Fibroblast of villous mesenchyme (primary cell): ENCODE measurements around the gene RAD23A. TPM values are rescaled to one million over a fixed set of nuclear protein-coding genes. Genes with fewer than 3 reads are reported as not detected.
"Not testable (repeated sequence)": the region's sequence is repeated elsewhere in the genome, so short reads cannot be mapped to it uniquely, and the experiment has no call there.

Experiments
- DNase-seq: peaks from one replicate; pipeline ENCODE4 v3.0.0-alpha.2; 2010; ENCODE audit warnings: low read depth
- H3K4me3 ChIP-seq: 2 replicates; pipeline ENCODE4 v1.5.1; 2011; ENCODE audit warnings: low read depth, mild to moderate bottlenecking, low read length
- total RNA-seq: library from RNA; depleted of rRNA; stranded (reverse); fragments of >200 nt; gene quantifications from 2 replicates; pipeline ENCODE4 v1.2.3, GENCODE V29; 2012
- TF ChIP-seq, protein P1 (sequence below): IDR thresholded peaks from 2 replicates; pipeline ENCODE4 v1.5.1; 2012; ENCODE audit warnings: low read depth, mild to moderate bottlenecking, low read length; ENCODE audit not compliant: insufficient read depth

Gene RAD23A
- total RNA-seq, 1 donor = 91.1 TPM

DNA sequence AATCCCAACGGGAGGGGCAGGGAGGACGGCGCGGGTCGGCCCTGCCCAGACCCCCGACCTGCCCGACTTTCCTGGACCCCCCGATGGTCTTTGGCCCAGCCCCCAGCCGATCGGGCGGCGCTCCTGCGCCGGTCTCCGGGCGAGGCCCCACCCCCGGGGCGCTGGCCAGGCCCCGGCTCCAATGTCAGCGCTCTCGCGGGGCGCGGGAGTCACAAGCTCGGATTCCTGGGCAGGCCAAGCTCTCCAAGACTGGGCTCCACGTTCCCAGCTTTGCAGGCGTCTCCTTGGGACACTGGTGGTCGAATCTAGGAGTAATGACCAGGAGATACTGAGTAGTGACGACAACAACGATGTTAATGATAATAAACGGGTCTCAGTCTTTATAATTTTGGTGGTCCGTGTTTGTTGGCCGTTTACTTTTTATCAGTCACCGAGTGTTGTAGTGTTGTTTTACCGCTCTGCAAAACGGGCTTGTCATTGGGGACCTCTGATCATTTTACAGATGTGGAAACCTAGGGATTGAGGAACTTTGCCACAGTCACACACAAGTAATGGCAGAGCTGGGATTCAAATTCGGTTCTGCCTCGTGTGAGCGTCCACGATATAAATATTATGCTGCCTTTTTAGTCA, 545 bp downstream of the RAD23A start:
- TF ChIP-seq, protein P1, sequence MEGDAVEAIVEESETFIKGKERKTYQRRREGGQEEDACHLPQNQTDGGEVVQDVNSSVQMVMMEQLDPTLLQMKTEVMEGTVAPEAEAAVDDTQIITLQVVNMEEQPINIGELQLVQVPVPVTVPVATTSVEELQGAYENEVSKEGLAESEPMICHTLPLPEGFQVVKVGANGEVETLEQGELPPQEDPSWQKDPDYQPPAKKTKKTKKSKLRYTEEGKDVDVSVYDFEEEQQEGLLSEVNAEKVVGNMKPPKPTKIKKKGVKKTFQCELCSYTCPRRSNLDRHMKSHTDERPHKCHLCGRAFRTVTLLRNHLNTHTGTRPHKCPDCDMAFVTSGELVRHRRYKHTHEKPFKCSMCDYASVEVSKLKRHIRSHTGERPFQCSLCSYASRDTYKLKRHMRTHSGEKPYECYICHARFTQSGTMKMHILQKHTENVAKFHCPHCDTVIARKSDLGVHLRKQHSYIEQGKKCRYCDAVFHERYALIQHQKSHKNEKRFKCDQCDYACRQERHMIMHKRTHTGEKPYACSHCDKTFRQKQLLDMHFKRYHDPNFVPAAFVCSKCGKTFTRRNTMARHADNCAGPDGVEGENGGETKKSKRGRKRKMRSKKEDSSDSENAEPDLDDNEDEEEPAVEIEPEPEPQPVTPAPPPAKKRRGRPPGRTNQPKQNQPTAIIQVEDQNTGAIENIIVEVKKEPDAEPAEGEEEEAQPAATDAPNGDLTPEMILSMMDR = no peak
- peak; percentile 85 for DNase-seq
- H3K4me3 ChIP-seq = peak overlapping the region; percentile 72

DNA sequence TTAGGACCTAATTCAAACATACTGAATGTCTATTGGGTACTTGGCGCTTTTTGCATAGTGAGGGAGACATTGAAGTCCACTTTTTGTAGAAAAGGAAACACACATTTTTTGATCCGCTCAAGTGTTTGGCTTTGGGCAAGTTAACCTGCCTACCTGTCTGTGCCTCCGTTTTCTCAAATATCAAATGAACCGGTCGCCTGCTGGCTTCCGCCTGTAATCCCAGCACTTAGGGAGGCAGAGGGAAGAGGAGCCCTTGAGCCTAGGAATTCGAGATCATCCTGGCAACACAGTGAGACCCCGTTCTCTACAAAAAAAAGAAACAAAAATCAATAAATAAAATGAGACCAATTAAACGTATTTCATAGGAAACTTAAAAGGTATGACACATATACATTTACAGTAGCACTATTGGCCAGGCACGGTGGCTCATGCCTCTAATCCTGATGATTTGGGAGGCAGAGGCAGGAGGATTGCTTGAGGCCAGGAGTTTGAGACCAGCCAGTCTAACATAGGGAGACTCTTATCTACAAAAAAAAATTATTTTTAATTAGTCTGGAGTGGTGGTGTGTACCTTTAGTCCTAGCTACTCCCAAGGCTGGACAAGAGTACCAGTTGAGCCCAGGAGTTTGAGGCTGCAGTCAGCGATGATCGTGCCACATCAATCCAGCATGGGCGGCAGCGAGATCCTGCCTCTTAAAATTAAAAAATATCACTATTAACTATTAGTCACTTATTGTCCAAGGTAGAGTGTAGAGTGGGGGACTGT, 1.3 kb downstream of the RAD23A start:
- DNase-seq = no peak
- peak overlapping the region; percentile 72 for H3K4me3 ChIP-seq
- TF ChIP-seq, protein P1 = no peak

DNA sequence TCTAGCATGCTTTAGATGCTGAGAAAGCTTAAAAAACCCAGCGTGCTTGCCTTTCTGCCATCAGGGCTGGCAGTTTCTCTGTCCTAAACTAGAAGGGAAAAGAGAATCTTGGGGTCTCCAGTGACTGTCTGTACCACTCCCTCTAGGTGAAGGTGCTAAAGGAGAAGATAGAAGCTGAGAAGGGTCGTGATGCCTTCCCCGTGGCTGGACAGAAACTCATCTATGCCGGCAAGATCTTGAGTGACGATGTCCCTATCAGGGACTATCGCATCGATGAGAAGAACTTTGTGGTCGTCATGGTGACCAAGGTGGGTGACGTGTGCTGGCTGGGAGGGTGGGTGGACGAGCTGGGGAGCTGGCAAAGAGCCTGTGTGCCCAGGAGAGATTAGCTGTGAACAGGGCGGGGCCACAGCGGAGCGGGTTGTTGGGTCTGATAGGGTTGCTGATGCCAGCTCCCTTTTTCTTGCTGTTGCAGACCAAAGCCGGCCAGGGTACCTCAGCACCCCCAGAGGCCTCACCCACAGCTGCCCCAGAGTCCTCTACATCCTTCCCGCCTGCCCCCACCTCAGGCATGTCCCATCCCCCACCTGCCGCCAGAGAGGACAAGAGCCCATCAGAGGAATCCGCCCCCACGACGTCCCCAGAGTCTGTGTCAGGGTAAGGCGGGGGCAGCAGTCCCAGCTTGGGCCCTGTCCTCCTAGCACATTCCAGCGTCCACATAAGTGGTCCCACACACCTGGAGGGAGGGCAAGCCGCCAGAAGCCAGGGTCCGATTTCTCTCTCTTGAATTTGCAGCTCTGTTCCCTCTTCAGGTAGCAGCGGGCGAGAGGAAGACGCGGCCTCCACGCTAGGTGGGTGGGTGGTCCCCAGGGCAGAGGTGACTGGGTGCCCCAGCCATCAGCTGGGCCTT, 2.3 kb downstream of the RAD23A start:
- no peak overlapping the region for H3K4me3 ChIP-seq
- TF ChIP-seq, protein P1 = no peak
- DNase-seq = no peak

DNA sequence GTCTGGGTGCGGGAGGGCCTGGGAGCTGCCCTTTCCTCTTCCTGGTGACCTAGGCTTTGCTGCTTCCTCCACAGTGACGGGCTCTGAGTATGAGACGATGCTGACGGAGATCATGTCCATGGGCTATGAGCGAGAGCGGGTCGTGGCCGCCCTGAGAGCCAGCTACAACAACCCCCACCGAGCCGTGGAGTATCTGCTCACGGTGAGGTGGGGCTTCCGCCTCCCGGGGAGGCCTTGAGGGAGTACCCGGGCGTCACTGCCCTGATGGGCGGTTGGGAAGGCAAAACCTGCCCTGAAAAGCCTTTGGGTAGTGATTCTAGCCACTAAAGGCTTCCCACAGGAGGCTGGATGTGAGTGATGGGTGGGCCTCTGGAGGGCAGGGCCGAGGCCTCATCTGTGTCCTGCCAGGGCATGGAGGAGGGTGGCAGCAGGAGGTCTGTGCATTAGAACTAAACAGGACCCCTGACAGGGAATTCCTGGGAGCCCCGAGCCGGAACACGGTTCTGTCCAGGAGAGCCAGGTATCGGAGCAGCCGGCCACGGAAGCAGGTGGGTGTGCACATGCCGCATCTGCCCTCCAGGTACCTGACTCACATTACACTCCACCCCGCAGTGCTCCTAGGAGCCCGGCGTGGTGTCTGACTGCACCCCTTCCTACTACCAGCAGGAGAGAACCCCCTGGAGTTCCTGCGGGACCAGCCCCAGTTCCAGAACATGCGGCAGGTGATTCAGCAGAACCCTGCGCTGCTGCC, 3.1 kb downstream of the RAD23A start:
- H3K4me3 ChIP-seq = no peak overlapping the region
- TF ChIP-seq, protein P1 = no peak
- DNase-seq = no peak

DNA sequence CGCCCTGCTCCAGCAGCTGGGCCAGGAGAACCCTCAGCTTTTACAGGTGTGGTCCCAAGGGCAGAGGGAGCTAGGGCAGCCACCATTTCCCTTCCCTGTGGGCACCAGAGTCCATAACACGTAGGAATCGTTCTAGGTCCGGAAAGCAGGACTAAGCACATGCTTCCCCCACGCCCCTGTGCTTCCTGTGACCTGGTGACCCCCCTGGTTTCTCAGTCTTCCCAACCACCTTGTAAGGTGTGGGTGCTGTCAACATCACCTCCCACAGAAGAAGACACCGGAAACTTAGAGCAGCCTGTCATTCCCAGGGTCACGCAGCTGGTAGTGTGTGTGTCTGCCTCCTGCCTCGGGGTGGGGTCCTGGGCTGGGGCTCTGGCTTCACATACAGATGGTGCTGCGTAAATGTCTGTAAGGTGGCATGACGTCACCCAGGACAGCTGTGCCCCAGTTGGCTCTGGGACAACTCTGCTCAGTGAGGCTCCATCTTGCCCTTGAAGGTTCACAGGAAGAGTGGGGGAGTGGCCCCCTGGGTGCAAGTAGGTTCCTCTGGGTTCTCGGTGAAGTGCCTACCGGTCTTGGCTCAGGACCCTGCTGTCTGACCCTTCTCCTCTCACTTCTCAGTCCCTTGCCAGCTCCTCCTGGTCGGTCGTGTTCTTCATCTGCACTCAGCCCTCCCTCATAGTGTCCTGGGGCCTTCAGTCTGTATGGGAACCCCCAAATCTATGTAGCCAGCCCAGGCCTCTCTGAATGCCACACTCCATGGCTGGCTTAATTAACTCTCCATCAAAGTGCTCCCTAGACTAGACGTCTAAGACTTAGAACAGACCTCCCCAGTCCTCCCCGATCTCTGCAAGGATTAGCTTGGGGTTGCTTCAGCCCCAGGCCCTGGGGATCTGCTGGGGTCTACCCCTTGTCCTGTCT, 4.0 kb downstream of the RAD23A start:
- no peak for DNase-seq
- TF ChIP-seq, protein P1 = no peak
- H3K4me3 ChIP-seq = no peak overlapping the region

DNA sequence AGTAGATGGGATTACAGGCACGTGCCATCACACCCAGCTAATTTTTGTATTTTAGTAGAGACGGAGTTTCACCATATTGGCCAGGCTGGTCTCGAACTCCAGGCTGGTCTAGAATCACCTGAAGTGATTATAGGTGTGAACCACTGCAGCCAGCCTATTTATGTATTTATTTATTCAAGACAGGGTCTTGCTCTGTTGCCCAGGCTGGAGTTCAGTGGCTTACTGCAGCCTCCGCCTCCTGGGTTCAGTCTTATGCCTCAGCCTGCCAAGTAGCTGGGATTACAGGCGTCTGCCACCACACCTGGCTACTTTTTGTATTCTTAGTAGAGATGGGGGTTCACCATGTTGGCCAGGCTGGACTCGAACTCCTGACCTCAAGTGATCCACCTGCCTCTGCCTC, 6.4 kb downstream of the RAD23A start:
- not testable (repeated sequence) for DNase-seq, H3K4me3 ChIP-seq
